NCI-H460 (cell line): ENCODE measurements around the gene C1QB. TPM values are rescaled to one million over a fixed set of nuclear protein-coding genes. Genes with fewer than 3 reads are reported as not detected.
A peak's percentile ranks its signal among the peaks of the same experiment; 100 is the strongest.

Source experiments
- DNase-seq: peaks from one replicate; pipeline ENCODE4 v3.0.0-alpha.2; 2016; ENCODE audit warnings: low read depth; ENCODE audit errors: extremely low read depth
- polyA plus RNA-seq: library from polyadenylated mRNA; depleted of rRNA; stranded (reverse); fragments of >200 nt; gene quantifications from 2 replicates; pipeline ENCODE4 v1.2.3, GENCODE V29; 2014; cell fraction: nucleus; rRNA removed
- total RNA-seq: library from RNA; depleted of rRNA; stranded (reverse); fragments of >200 nt; shearing (Covaris generic); gene quantifications from 2 replicates; pipeline ENCODE4 v1.2.3, GENCODE V29; 2014; rRNA removed

C1QB gene, protein sequence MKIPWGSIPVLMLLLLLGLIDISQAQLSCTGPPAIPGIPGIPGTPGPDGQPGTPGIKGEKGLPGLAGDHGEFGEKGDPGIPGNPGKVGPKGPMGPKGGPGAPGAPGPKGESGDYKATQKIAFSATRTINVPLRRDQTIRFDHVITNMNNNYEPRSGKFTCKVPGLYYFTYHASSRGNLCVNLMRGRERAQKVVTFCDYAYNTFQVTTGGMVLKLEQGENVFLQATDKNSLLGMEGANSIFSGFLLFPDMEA
- not detected in 2 replicates for total RNA-seq
- not detected in 2 replicates for polyA plus RNA-seq

DNA sequence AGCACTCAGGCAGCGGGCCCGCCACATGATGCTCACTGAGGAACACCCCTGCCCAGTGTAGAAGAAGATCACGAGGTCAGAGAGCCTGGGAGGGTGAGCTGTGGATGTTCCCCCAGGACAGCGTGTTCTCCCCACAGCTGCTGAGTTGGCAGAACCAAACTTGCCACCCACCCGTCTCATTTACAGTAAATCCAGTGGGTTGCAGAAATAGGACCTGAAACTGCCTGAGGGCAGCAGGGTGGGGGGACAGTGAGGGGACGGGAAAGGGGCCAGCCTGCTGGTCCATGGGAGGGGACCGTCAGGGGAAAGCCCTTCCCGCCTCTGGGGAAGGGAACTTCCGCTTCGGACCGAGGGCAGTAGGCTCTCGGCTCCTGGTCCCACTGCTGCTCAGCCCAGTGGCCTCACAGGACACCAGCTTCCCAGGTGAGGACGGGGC, at the start of gene C1QB:
Gene C1QB, plus strand, starts transcription at position 356 of the 436 bp plus-strand sequence. CDS start 6,227 bp downstream, outside the sequence.
- DNase-seq = no peak

DNA sequence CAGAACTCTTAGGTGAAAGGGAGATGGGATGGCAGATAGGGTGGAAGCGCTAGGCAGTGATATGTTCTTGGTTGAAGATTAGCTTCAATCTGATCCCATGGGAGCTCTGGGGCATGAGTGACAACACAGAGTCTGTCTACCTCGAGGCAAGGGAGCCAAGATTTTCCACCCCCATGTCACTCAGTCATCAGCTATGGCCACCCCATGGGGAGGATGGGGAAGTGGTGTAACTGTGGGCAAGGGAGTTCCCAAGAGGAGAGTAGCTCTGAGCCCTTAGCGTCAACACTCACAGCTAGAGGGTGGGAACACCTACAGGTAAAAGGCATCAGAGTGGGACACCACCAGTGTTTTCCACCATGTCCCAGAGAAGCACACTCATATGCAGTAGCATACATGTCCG, 46.9 kb upstream of the C1QB start:
- no peak for DNase-seq

DNA sequence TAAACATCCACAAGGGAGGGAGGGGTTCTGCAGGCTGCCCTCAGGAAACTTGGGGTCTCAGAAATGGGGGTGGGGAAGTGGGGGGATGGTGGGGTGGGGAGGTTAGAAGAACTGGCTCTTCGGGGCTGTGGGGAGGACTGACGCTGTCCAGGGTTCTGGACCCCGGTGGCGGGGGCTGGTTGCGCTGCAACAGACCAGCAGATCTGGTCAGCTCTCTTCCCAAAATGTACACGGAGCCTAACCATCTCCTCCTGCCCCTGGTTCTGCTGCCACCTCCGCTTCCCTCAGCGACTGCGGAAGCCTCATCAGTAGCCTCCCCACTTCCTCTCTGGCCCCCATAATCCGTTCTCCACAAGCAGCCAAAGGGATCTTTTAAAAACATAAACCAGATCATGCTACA, 45.9 kb upstream of the C1QB start:
- no peak for DNase-seq

DNA sequence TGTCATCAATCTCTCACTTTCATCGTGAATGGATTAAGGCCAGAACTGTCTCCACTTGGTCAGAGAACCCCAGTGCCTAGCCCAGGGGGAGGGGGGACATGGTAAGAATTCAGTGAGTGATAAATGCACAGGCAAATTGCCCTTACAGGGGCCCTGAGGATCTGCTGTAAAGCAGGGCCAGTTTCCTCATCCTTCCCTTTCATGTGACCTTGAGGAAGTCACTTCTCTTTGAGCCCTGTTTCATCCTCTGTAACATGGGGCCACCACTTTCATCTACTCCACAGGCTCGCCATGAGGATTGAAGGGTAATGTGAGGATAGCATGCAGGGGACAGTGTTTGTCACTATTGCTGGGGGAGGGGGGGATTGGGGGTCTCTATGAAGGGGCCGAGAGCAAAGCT, 44.7 kb upstream of the C1QB start:
- no peak for DNase-seq

DNA sequence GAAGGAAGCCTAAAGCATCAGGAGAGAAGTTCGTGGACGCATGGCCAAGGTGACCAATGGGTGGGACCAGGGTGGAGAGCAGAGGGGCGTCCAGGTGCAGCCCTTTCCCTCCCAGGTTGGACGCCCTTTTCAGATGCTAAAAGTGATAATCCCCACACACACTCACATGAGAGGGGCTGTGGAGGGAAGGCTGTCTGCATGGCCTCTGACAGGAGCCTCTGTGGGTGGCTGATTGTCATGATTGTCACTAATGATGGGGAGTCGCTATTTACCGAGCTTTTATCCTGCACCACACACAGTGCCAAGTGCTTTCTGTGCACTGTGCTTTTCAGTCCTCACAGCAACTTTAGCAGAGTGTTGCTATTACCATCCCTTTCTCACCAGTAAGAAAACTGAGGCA, 43.7 kb upstream of the C1QB start:
- no peak for DNase-seq

DNA sequence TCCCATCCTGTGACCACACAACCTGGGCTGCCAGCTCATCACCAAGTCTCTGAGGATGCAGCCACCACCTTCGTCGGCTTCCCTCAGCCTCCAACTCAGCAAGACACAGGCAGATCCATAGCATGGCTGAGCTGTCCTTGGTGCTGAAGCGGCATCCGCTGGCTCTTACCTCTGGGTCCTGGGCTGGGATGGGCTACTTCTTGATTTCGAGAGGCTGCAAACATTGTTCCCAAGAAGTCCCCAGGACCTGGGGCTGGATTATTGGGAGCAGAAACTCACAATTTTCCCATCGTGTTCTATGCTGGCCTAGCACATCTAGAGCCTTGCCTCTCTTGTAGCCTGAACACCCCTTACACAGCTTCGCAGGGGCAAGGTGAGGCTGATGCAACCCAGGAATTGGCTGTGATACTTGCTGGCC, 41.5 kb upstream of the C1QB start:
- peak; percentile 48 for DNase-seq

DNA sequence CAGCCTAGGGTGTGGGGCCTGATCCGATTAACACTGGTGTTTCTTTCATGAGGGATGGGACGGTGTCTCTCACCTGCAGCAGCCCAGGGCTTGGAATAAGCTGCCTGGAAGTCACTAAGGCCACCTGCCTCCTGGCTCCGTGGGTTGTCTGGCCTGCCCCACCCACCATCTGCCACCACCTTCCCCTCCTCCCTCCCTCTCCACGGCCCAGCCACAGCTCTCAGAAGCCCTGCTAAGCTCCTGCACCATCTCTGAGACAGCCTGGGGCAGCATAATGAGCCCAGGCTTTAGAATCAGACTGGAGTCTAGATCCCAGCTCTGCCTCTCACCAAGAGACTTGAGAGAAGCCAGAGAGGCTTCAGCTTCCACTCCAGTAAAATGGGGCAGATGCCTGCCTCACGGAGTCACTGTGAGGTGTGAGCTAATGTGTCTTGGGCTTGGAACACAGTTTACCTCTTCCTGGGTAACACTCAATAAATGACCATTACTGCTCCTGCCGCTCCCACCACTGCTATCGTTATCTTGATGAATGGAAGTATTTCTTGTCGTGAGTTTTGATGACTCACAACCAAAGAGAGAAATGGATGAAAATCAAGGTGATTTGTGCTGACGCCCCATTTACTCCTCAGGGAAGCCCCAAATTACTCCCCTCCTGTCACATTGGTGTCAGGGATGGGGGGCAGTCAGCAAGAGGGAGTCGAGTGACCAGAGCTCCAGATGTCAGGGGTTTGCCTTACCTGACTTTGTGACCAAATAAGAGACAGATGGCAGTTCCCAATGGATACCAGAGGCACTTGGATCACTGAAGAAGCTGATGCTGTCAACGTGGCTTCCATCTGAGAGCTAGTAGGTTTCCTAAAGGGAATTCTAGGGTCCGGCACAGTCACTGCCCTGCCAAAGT, 40.1 kb upstream of the C1QB start:
- no peak for DNase-seq

DNA sequence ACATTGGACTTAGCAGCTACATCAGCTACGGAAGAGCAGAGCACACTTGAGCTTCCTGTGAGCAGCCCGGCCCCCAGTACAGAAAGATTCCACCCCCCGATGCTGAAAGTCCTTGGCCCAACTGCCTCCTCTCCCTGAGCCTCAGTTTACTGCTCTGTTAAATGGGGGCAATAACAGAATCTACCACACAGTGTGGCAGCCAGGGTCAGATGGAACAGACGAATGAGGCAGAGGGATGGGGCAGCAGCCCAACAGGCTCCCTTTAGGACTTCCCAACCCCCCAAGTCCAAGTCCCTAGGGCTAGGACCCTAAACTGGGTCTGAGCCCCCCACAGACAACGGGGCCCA, 39.5 kb upstream of the C1QB start:
- DNase-seq = no peak

DNA sequence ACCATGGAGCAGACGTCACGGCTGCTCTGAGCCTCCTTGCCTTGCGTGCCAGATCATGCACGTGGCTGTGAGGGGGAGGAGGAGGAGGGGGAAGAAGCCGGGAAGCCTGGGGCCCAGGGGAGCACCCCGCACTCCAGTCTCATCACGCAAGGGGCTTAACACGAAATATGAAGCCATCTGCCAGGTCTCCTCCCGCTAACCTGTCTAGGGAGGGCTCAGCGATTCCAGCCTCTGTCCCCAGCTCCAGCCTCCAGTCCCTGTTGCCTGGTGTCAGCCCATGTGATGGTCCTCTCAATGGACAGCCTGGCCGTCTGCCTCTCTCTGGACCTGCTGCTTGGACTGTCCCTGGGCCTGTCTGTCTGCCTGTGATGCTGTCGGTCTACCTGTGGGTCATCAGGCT, 39.1 kb upstream of the C1QB start:
- no peak for DNase-seq

DNA sequence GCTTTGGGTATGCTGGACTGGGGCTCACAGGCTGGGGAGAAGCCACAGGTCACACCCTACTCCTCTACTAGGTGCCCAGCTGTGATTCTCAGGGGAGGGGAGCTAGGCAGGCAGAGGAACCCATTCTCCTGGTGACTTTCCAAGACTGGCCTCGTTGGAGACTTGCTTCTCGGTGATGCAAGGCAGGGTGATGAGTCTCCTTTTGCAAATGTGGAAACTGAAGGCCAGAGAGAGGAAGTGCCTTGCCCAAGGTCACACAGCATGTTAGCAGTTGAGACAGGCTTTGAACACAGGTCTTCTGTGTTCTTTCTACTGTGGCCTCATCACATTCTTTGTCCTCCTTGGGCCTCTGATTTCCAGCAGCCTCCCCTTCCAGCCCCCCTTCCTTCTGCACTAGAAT, 37.1 kb upstream of the C1QB start:
- DNase-seq = no peak

DNA sequence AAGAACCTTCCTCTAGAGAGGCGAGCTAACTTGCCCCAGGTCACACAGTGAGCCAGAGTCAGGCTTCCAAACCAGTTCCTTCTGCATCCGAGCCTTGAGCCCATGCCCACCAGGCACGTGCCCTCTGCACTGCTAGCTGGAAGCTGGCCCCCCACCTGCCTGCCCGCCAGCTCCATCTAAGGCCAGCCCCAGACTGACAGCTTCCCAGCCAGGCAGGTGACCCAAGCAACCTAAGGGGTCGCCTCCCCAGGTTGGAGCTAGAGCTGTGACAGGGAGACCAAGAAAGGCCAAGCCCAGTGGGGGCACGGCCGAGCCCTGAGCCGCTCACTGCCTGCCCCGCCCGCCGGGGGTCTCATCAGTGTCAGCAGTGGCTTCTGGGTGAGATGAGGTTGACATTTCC, 36.5 kb upstream of the C1QB start:
- DNase-seq = no peak

DNA sequence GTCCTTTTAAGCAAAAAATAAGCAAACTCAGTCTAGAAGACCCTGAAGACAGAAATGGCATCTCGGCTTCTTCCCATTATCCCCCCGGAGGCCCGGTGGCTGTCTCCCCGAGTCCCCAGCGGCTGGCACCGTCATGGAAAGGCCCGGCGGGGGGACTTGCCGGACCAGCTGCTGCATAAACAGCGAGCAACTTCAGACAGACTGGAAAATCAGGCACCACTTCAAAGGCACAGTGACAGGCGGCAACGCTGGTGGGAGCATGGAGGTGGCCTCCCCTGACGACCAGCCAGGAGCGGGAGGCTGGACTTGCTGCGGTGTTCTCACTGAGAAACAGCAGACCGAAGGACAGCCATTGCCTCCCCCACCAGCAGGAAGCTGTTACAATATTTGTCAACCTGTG, 35.0 kb upstream of the C1QB start:
- no peak for DNase-seq

DNA sequence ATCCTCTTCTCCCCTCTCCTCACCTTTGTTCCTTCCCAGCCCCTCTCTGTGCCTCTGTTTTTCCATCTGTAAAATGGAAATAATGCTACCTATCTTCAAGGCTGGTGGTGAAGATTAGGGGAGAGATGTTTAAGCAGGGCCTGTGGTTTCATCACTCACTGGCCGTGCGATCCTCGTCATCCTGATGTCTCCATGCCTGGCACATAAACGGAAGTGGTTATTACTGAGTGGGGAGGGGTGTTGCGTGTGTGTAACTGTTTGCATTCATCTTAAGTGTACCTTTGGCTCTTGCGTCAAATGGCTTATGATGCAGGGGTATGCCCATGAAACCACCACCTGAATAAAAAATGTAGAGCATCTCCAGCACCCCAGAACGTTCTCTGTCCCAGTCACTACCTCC, 33.8 kb upstream of the C1QB start:
- no peak for DNase-seq

DNA sequence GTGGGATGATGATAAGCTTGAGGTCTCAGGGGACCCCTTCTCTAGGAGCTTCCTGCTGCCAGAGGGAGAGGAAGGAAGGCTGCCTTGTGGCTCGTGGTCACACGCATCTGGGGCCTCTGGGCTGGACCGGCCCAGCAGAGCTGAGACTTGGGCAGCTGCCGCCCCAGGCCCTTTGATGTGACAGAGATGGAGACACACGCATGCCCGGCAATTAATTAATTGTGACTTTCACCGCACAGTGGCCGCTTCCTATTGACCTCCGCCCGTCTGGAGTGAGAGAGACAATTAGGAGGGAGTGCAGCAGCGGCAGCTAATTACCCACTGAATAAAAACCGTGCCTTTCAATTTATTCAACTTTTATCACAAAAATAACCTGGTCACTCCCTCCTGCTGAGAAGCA, 33.2 kb upstream of the C1QB start:
- DNase-seq = no peak

DNA sequence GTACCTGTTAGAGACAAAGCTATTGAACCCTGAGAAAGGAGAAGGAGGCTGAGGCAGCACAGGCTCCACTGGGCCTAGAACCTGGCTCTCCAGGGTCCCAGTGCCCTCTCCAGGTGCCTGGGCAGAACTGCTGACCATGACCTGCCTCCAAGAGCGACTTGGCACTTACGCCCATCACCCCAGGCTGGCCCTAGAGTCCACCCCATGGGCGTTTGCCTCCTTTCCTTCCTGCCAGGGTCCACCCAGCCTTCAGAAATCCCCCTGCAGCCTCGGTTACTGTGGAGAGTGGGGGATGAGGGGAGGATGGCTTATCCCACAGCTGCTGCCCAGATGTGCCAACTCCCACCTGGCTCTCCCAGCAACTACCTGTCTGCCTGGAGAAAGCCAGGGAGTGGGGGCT, 31.3 kb upstream of the C1QB start:
- DNase-seq = no peak

DNA sequence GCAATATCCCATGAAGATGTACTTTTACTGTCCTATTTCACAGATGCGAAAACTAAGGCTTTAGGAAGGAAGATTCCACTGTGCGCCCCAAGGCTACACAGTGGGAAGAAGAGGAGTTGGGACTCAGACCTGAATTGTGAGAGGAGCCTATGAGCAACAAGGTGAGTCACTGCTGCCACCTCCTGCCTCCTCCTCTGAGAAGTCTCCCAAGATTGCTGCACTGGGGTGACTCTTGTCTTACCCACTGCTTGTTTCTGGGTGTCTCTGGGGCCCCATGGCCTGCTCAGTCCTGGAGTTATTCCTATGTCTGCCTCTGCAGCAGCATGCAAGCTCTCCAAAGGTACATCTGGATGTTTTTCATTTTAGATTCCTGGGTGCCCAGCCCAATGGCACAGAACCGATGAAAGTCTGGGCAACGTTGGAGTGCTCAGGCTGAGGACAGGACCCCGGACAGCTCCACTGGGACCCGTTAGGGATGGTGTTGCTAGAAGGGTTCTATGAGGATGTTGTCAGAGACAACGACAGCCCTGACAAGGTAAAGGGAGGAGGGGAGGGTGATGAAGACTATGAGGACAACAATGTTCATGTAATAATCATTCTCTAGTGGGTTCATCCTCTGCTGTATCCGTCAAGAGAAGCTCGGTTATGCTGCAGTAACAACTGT, 27.6 kb upstream of the C1QB start:
- DNase-seq = no peak

DNA sequence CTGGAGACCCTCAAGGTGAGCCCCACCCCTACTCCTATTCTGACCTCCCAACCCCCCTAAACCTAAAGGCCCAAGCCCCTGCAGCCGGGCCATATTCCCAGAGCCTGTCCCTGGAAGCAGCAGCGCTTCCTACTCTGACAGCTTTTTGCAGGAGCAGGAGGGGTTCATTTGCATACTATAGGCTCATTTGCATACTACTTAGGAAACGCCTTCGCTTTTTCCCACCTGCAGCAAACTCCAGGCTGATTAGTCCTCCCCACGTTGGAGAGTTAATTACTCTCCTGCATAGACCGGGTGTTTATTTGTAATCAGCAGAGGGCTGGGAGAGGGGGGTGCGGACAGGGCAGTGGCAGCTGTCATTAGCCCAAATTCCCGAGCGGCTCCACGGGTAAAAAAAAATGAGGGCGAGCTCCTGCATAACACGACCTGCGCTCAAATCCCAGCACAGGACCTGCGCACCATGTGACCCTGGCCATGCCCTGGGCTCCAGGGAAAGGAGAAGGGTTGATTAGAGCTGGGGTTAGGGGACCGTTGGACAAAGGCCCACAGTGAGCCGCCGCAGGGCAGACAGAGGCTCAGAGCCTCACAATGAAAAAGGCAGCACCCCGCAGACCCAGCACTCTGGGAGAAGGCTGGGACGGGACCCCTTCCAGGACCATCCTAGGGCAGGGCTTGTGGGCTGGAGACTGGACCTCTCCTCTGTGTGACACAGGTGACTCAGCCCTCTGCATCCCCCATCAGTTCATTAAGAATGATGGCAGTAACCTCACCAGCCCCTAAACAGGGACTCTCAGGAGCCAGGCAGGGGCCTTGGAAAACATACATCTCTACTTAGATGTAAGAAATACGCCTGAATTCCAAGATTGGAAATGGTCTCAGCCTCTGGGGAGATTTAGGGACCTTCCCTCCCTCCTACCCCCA, 26.5 kb upstream of the C1QB start:
- no peak for DNase-seq

DNA sequence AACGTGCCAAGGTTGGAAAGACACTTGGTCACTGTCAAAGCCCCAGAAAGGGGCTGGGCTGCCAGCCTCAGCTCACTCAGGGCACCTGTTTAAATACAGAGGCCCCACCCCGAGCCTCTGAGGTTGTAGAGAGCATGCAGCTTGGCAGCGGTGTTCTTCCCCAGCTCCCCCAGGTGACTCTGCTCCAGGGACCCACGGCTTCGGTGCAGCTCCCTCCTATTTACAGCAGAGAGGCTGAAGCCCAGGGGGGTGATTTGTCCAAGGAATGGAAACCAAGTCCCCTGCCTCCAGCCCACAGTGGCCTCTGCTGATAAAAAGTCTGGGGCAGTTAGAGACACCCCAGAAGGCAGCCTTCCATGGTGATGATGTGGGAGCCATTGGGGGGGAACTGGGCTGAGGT, 25.7 kb upstream of the C1QB start:
- DNase-seq = no peak

DNA sequence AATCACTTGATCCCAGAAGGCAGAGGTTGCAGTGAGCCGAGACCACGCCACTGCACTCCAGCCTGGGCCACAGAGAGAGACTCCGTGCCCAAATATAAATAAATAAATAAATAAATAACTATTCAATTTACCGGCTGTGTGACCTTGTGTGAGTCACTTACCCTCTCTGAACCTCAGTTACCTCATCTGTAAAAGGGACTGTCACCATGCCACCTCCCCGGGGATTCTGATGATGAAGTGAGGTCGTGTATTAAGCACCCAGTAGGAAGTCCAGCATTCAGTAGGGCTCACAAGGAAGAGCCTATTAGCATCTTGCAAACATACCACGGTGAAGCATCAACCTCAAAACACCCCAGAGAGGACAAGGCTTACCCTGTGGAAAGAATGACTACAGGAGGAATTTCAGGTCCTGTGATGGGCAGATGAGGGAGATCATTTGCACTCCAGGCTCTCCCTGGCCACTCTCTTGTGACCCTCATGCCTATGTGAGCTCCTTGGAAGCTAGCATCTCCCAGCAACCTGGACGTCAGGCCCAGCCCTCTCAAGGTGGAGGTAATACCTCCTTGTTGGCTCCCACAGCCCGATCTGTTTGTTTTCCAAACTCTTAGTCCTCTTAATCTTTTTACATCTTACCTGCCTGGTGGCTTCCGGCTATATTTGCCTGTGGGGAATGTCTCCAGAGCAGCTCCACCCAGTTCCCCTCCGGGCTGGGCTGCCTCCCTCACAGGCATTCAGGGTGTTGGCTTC, 24.2 kb upstream of the C1QB start:
- DNase-seq = no peak

DNA sequence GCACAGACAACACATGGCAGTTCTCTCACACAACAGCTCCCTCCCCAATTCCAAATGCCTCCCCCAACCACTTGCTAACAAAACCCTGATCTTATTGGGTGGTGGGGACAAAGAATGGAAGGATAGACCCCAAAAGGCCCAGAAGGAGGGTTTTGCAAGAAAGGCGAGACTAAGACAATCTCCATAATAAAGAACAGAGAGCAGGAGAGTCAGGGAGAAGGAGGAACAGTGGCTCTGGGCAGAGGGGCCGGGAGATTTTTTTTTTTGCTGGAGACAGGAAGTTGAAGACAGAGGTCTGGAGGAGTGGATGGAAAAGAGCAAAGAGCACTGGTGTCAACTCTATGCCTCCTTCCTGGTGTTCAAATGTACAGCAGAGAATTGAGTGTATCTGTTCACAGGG, 23.1 kb upstream of the C1QB start:
- no peak for DNase-seq
